K562 (cell line): ENCODE results near the gene NKX6-2. TPM values are rescaled to one million over a fixed set of nuclear protein-coding genes. Genes with fewer than 3 reads are reported as not detected.

Source experiments
- ATAC-seq: fragments of 200-7000 bp; cut with Tn5 transposase; 3 replicates; pipeline ENCODE4 v1.9.1; 2020; ENCODE audit warnings: moderate library complexity
- BruUV-seq: library from RNA; stranded (reverse); fragments of 400-500 nt; replicated peaks from 2 replicates; lab custom pipeline; 2021; lab: Mats Ljungman, UMichigan
- CTCF ChIA-PET: fragments of 300-600 bp; formaldehyde crosslinking; extraction: SDS; loops from one replicate; lab custom pipeline; 2021; ENCODE audit warnings: low intra/inter-chr PET ratio; lab: Yijun Ruan, JAX
- POLR2A ChIA-PET: fragments of 300-600, 350-650 bp; sonication (Branson Sonifier 250); formaldehyde crosslinking; extraction: SDS; loops from one replicate; lab custom pipeline; 2021; ENCODE audit warnings: antibody characterized with exemption, inconsistent platforms; lab: Yijun Ruan, JAX
- DNase-seq, 4 experiments: peaks; one replicate each; pipeline versions ENCODE4 v3.0.0 to v3.0.0-alpha.2; 2011 to 2018; ENCODE audit warnings: low spot score in 3 of 4, mixed read lengths in 3 of 4; ENCODE audit errors: extremely low read depth in 1 of 4
- FAIRE-seq: peaks from 2 replicates; lab custom pipeline; 2011; peaks lifted over from hg19 to GRCh38; lab: Jason Lieb, UNC
- H2AFZ ChIP-seq: 2 replicates; pipeline ENCODE4 v1.6.0; 2011; ENCODE audit warnings: low read depth, low read length, control low read depth, inconsistent platforms
- H3K27ac ChIP-seq: fragments of 200-600 bp; 3 replicates; pipeline ENCODE4 v1.8.0; 2011; ENCODE audit warnings: low read depth, mild to moderate bottlenecking, control low read depth, inconsistent platforms, low read length, moderate library complexity, mixed read lengths; ENCODE audit errors: extremely low read depth
- H3K27me3 ChIP-seq, 2 experiments: fragments of 300-600 bp in 1 of 2; 2 replicates in 1 of 2; 3 replicates in 1 of 2; pipeline versions ENCODE4 v1.6.0 to v1.8.0; 2011; ENCODE audit warnings: inconsistent platforms in 2 of 2, low read length in 2 of 2, mild to moderate bottlenecking in 1 of 2, mixed read lengths in 1 of 2, moderate library complexity in 1 of 2; ENCODE audit not compliant: control insufficient read depth in 2 of 2, insufficient read depth in 2 of 2
- H3K36me3 ChIP-seq: fragments of 300-600 bp; 3 replicates; pipeline ENCODE4 v1.8.0; 2011; ENCODE audit warnings: mild to moderate bottlenecking, low read length, inconsistent platforms; ENCODE audit not compliant: control insufficient read depth, insufficient read depth
- H3K4me1 ChIP-seq, 2 experiments: fragments of 200-600 bp in 1 of 2; replicated peaks in 1 of 2; 2 replicates in 1 of 2; 3 replicates in 1 of 2; pipeline versions ENCODE4 v1.5.1 to v1.8.0; 2011; ENCODE audit warnings: inconsistent platforms in 2 of 2, low read length in 2 of 2, mild to moderate bottlenecking in 1 of 2, mixed read lengths in 1 of 2, moderate library complexity in 1 of 2; ENCODE audit not compliant: control insufficient read depth in 2 of 2, insufficient read depth in 2 of 2
- H3K4me2 ChIP-seq: 2 replicates; pipeline ENCODE4 v1.6.1; 2011; ENCODE audit warnings: low read length, control low read depth, inconsistent platforms, mixed read lengths; ENCODE audit not compliant: insufficient read depth
- H3K4me3 ChIP-seq: fragments of 200-600 bp; sonication (generic), shearing (Covaris generic); 2 replicates; pipeline ENCODE4 v1.5.1; 2016; ENCODE audit warnings: control low read depth, inconsistent platforms
- H3K79me2 ChIP-seq: fragments of 200-600 bp; 3 replicates; pipeline ENCODE4 v1.8.0; 2011; ENCODE audit warnings: low read length, inconsistent platforms; ENCODE audit not compliant: control insufficient read depth, insufficient read depth
- H3K9ac ChIP-seq, 2 experiments: 2 replicates each; pipeline versions ENCODE4 v1.6.0 to v1.6.1; 2011; ENCODE audit warnings: low read depth in 2 of 2, low read length in 2 of 2, control low read depth in 1 of 2, inconsistent platforms in 1 of 2, mild to moderate bottlenecking in 1 of 2, mixed read lengths in 1 of 2; ENCODE audit not compliant: insufficient read depth in 1 of 2
- H3K9me1 ChIP-seq: one replicate; pipeline ENCODE4 v1.6.0; 2011; ENCODE audit warnings: inconsistent platforms, mild to moderate bottlenecking, low read length, moderate library complexity; ENCODE audit not compliant: control insufficient read depth, insufficient read depth
- H3K9me3 ChIP-seq: replicated peaks from 2 replicates; pipeline ENCODE4 v1.5.1; 2011; ENCODE audit warnings: low read depth, low read length, inconsistent platforms; ENCODE audit not compliant: control insufficient read depth, insufficient read depth
- H4K20me1 ChIP-seq: replicated peaks from 2 replicates; pipeline ENCODE4 v1.6.1; 2011; ENCODE audit warnings: low read length, inconsistent platforms, mixed read lengths; ENCODE audit not compliant: control insufficient read depth, insufficient read depth
- BCOR ChIP-seq: fragments of 450-650 bp; IDR thresholded peaks from 2 replicates; pipeline ENCODE4 v1.6.1; 2016
- FOXJ3 ChIP-seq: sonication (generic); formaldehyde crosslinking; IDR thresholded peaks from 2 replicates; pipeline ENCODE4 v1.4.0; 2020; ENCODE audit warnings: mild to moderate bottlenecking, missing genetic modification reagents
- GTF3C2 ChIP-seq: IDR thresholded peaks from 3 replicates; pipeline ENCODE4 v1.6.1; 2011; ENCODE audit warnings: borderline replicate concordance, mild to moderate bottlenecking, moderate library complexity; ENCODE audit not compliant: insufficient read length; ENCODE audit errors: extremely low read depth
- HINFP ChIP-seq: fragments of 450-650 bp; conservative IDR thresholded peaks from 2 replicates; pipeline ENCODE4 v1.6.1; 2016; ENCODE audit warnings: missing genetic modification characterization, low read depth, mild to moderate bottlenecking, control low read depth, missing compliant biosample characterization
- MYBL2 ChIP-seq, 2 experiments: fragments of 450-650 bp in 1 of 2; sonication (generic) in 1 of 2; formaldehyde crosslinking in 1 of 2; IDR thresholded peaks; 2 replicates each; pipeline versions ENCODE4 v1.6.1 to v1.8.1; 2017 to 2022; ENCODE audit warnings: borderline replicate concordance in 1 of 2, inconsistent platforms in 1 of 2, low read depth in 1 of 2, mild to moderate bottlenecking in 1 of 2, missing genetic modification reagents in 1 of 2, moderate library complexity in 1 of 2
- NR4A1 ChIP-seq, 2 experiments: fragments of 250-450 bp in 1 of 2; fragments of 450-650 bp in 1 of 2; sonication (Bioruptor Pico) in 1 of 2; IDR thresholded peaks; 2 replicates each; pipeline versions ENCODE4 v1.4.0 to v1.6.1; 2016 to 2020; ENCODE audit warnings: mild to moderate bottlenecking in 2 of 2, missing compliant biosample characterization in 1 of 2, missing genetic modification characterization in 1 of 2, moderate library complexity in 1 of 2
- SMC3 ChIP-seq: conservative IDR thresholded peaks from 2 replicates; pipeline ENCODE4 v1.6.1; 2011; ENCODE audit warnings: low read depth, low read length, improper control_type of control experiment; ENCODE audit not compliant: insufficient read depth
- ZBTB17 ChIP-seq: fragments of 450-650 bp; formaldehyde crosslinking; IDR thresholded peaks from 2 replicates; pipeline ENCODE4 v1.4.0; 2020; ENCODE audit warnings: mild to moderate bottlenecking
- WGBS: fragments of 100-300 bp; shearing (Covaris generic); methylation state at CpG from one replicate; pipeline ENCODE4 v1.1.6; 2016; ENCODE audit warnings: low coverage, mixed read lengths; ENCODE audit not compliant: insufficient coverage; ENCODE audit errors: missing lambda C conversion rate; 5-methylcytosine and 5-hydroxymethylcytosine counted together
- in situ Hi-C: fragments of 300-500 bp; cut with MboI; formaldehyde crosslinking; loops from 4 replicates; pipeline ENCODE4 v1.15.0; 2018; ENCODE audit warnings: inconsistent platforms, mixed read lengths
- intact Hi-C: fragments of 100-400 bp; cut with micrococcal nuclease; formaldehyde crosslinking; loops from 2 replicates; pipeline ENCODE4 v1.14.2; 2022
- polyA plus RNA-seq, 8 experiments: library from polyadenylated mRNA; depleted of rRNA in 4 of 8; stranded (reverse) in 5 of 8; unstranded in 3 of 8; fragments of >200 nt; fragmentation: Nextera tagmentation in 2 of 8; fragmentation: Illumina TruSeq in 1 of 8; extraction: Ambion mirVana in 2 of 8; extraction: Trizol in 1 of 8; gene quantifications; 2 replicates each; pipeline versions ENCODE4 v1.2.1 to v1.2.3, GENCODE V29; 2011 to 2014; ENCODE audit warnings: inconsistent platforms in 1 of 8, missing spikeins in 1 of 8
- total RNA-seq, 7 experiments: library from RNA; depleted of rRNA in 6 of 7; stranded (reverse); fragments of >200 nt in 6 of 7; fragmentation: Illumina TruSeq in 2 of 7; extraction: Trizol in 2 of 7; gene quantifications; 2 replicates each; pipeline versions ENCODE4 v1.2.1 to v1.2.3, GENCODE V29; 2011 to 2021; ENCODE audit warnings: low replicate concordance in 1 of 7
- TF ChIP-seq, protein P1 (sequence below): sonication (generic); formaldehyde crosslinking; IDR thresholded peaks from 2 replicates; pipeline ENCODE4 v1.8.0; 2023; ENCODE audit warnings: mild to moderate bottlenecking, missing genetic modification reagents

The NKX6-2 gene
- total and polyA plus RNA-seq, 9 of the 15 experiments (the other 6 are each of a cell fraction or from before 2014, with no cell fraction given), result 1.0 to 1.6 TPM; not detected in 7

- TF ChIP-seq GTF3C2 (no peak), ZBTB17 (CRISPR knock-in tag) (no peak), FOXJ3 (no peak)
Measured at GRCh38 chr10:132834891-132835847, 49.2 kb upstream of the NKX6-2 start (continued).

- in situ Hi-C loops, result no loop called here
- peaks cover 0 to 7% of the 10 kb centered on the region in 2 experiments; a peak in 1 of 5 replicates for H3K4me1 ChIP-seq
- WGBS, result 23% methylated on average over 16 of the region's 18 CpGs
- H3K4me3 ChIP-seq, result no peak overlapping the region
- no peaks in the 10 kb centered on the region for H3K9me3 ChIP-seq
- no peaks in the 10 kb centered on the region for H3K9me1 ChIP-seq
- no peak overlapping the region for H3K4me2 ChIP-seq
- H3K27ac ChIP-seq, result no peak overlapping the region
- intact Hi-C loops, result no loop called here
- no peaks in the 10 kb centered on the region for H4K20me1 ChIP-seq
- DNase-seq, result no peak
- peaks cover 0 to 16% of the 10 kb centered on the region in 2 experiments; a peak in 2 of 5 replicates for H3K27me3 ChIP-seq
- H3K36me3 ChIP-seq, result no peaks in the 10 kb centered on the region
- no peak overlapping the region for H2AFZ ChIP-seq
- no peaks in the 10 kb centered on the region for H3K79me2 ChIP-seq
- no peak for ATAC-seq
- POLR2A ChIA-PET, result no interaction called here
- BruUV-seq, result no TSS peak
- CTCF ChIA-PET, result no interaction called here
- FAIRE-seq, result no peak
- no peak overlapping the region for H3K9ac ChIP-seq
- TF ChIP-seq BCOR (no peak), HINFP (no peak), SMC3 (no peak), NR4A1 (CRISPR knock-in tag; IDR thresholded peaks at IDR 0.05) (no peak), NR4A1 (tag; IDR thresholded peaks at IDR 0.05) (no peak), MYBL2 (IDR thresholded peaks at IDR 0.05; ENCODE audit: low read depth) (no peak), MYBL2 (CRISPR knock-in tag; IDR thresholded peaks at IDR 0.05; ENCODE audit: borderline replicate concordance) (no peak)
- TF ChIP-seq, protein P1, sequence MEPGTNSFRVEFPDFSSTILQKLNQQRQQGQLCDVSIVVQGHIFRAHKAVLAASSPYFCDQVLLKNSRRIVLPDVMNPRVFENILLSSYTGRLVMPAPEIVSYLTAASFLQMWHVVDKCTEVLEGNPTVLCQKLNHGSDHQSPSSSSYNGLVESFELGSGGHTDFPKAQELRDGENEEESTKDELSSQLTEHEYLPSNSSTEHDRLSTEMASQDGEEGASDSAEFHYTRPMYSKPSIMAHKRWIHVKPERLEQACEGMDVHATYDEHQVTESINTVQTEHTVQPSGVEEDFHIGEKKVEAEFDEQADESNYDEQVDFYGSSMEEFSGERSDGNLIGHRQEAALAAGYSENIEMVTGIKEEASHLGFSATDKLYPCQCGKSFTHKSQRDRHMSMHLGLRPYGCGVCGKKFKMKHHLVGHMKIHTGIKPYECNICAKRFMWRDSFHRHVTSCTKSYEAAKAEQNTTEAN (CRISPR knock-in tag), result no peak
Measured at GRCh38 chr10:132834311-132834761, 48.4 kb upstream of the NKX6-2 start.
